M059J (cell line): ENCODE data around the gene HSBP1. TPM values are rescaled to one million over a fixed set of nuclear protein-coding genes. Genes with fewer than 3 reads are reported as not detected.

Experiments used
- DNase-seq: peaks from one replicate; pipeline ENCODE4 v3.0.0-alpha.2; 2012; ENCODE audit warnings: low read depth
- total RNA-seq: library from RNA; depleted of rRNA; stranded (reverse); fragments of >200 nt; shearing (Covaris generic); gene quantifications from 2 replicates; pipeline ENCODE4 v1.2.3, GENCODE V29; 2014; rRNA removed

The HSBP1 gene
- total RNA-seq = 85.5 and 151 TPM in 2 replicates

- DNase-seq = peak; percentile 92
Measured at GRCh38 chr16:83807710-83808572, at the start of gene HSBP1. Gene HSBP1, plus strand, starts transcription at chr16:83807978. Its CDS starts 99 bp downstream, at chr16:83808077.

DNA sequence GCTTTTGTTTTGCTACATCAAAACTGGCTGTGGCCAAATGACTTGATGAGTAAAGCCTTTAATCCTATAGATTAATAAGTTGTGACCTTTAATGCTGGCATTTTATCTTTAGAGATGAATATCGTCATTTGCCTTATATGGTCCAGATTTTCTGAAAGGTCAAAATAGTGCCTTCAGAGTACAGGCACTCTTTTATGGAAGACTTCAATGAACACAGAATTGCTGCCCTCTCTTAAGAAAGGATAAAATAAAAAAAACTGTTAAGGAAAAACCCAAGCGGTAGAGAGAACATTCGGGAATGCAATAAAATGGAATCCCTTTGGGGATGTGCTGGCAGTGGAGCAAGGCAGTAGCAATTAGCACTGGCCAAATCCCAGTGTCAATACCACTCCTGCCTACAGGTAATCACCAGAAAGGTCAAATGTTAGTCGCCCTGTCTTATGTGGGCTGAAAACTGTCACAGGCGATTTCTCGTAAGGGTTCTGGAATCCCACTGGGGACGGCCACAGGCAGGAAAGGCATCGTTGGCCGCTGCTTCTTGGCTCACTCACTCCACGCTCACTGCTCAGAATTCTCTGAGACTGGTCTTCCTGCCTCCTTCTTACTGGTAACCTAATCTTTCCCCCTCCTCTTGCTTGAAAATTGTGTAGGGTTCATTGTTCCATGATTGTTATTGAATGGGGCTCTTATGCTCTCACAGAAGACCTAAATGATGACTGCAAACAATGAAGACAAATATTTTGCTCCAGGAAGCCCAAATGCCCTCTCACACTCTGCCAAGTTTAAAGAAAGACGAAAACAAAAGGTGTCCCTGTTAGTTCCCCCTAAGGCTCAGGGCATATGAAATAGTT is 45.4 kb upstream of the HSBP1 start:
- no peak for DNase-seq

DNA sequence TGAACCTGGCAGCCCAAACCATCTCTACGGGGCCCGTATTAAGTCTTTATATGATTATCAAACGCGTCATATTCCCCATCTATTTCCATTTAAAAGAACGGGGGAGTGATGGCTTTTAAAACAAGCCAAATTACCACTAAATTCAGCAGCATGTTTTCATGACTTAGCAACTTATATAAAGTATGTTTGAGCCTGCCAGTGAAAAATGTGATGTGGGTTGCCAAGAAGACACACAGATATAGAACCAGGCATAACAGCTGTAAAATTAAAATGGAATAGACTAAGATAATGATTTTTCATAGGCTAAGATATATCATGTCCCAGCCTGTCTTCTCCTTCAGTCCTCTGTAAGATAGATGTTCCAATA is 44.8 kb upstream of the HSBP1 start:
- no peak for DNase-seq

DNA sequence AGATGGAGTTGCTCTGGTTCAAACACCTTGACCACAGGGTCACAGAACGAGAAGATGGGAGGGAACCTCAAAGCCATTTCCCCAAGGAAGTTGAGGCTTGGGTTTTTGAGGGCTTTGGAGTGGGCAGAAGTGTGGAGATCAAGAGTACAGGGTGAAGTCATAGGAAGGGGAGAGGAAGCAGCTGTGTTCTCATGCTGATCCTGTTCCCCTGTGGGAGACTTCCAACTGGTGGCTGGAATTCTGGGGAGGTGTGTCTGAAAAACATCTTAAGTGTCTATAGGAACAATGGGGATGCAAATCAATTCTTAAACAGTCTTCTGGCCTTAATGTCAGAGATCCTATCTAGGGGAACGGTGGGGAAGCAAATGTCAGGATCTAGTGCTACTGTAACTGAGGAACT is 38.8 kb upstream of the HSBP1 start:
- DNase-seq = no peak

GRCh38 chr16:83769397-83770008 is 38.3 kb upstream of the HSBP1 start:
- DNase-seq = no peak

- peak; percentile 15 for DNase-seq
Measured at GRCh38 chr16:83771306-83771942, 36.4 kb upstream of the HSBP1 start.

DNA sequence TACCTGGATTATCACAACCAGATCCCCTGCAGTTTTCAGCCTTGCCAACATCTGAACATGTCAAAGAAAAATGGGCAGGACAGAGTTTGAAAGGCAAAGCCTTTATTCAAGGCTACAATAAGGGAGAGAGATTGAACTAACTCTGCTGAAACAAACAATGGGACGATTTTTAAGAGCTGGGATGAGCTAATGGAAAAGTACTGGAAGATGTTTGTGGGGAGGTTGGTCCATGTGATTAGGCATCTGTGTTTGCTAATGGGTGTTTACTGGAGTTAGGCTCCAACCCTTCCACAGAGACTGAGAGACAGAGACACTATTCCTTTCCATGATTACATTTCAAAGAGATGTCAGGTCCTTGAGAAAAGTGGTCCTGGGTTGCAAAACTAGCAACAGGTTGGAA is 35.0 kb upstream of the HSBP1 start:
- DNase-seq = no peak

DNA sequence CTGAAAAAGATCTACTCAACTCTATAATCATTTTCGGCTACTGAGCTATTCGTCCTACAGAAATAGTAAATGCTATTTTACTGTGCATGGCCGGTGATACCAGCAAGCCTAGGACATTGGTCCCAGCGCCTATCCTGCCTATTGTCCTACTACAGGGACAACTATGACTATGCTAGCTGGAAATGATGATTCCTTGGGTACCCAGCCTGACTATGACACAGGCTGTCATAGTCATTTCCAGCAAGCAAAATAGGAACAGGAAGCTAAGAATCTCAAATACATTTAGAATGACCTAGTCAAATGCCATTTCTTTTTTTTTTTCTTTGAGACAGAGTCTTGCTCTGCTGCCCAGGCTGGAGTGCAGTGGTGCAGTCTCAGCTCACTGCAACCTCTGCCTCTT is 33.7 kb upstream of the HSBP1 start:
- DNase-seq = no peak

DNA sequence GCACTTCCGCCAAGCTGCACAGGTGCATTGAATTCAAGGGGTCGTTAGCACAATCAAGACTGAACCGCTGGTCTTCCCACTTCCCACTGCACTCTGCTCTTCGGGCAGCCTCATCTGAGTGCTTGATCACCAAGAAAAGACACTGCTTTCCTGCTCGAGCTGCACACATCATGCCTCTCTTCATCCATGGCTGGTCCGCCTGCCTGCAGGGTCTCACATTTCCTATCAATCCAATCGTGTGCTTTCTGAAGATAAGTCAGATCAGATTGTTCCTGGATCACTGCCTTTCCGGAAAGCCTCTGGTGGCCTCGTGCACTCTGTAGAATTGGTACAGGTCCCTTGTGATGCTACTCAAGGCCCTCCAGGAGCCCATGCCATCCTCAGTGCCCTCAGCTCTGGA is 30.8 kb upstream of the HSBP1 start:
- DNase-seq = no peak

DNA sequence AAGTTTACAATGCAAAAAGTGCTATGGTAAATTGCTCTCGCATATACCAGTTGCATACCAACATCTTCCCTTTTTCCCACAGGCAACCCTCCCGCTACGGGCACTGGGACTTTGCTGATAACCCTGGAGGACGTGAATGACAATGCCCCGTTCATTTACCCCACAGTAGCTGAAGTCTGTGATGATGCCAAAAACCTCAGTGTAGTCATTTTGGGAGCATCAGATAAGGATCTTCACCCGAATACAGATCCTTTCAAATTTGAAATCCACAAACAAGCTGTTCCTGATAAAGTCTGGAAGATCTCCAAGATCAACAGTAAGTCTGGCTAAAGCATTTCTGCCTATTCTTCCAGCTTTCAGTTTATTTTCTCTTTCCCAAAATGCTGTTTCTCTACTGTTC is 27.9 kb upstream of the HSBP1 start:
- peak; percentile 78 for DNase-seq

- DNase-seq = no peak
Measured at GRCh38 chr16:83785455-83785854, 22.3 kb upstream of the HSBP1 start.

- DNase-seq = no peak
Measured at GRCh38 chr16:83789642-83790401, 18.0 kb upstream of the HSBP1 start.

GRCh38 chr16:83791916-83792315 is 15.9 kb upstream of the HSBP1 start:
- DNase-seq = no peak

DNA sequence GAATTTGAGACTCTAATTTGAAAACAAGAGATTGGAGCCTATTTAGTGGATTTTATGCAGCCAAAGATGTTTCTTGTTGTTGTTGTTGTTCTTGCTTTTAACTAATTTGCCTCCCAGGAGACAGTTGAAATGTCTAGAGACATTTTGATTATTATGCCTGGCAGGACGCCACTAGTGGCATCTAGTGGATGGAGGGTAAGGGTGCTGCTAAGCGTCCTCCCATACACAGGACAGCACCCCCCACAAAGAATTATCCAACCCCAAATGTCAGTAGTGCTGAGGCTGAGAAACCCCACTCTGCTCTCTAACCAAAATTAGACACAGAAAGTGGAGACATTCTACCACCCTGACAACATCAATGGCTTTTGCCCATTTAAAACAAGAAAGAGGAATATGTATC is 15.4 kb upstream of the HSBP1 start:
- peak; percentile 30 for DNase-seq

DNA sequence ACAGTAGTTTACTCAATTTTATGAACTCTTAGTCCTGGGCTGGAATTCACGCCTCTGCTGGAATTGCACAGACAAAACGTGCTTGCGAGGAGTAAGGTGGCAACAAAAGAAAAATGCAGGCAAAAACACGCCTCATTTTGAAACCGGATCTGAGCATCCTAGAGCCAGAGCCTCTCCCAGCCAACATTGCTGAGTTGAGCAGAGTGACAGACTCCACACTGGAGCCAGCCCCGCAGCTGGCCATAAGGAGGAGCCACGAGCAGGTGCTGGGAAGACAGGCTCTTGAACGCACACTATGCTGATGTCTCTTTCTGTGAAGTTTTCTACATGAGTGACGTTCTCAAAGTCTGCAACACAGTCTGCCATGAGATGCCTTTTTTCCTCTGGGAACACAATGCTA is 14.6 kb upstream of the HSBP1 start:
- no peak for DNase-seq

DNA sequence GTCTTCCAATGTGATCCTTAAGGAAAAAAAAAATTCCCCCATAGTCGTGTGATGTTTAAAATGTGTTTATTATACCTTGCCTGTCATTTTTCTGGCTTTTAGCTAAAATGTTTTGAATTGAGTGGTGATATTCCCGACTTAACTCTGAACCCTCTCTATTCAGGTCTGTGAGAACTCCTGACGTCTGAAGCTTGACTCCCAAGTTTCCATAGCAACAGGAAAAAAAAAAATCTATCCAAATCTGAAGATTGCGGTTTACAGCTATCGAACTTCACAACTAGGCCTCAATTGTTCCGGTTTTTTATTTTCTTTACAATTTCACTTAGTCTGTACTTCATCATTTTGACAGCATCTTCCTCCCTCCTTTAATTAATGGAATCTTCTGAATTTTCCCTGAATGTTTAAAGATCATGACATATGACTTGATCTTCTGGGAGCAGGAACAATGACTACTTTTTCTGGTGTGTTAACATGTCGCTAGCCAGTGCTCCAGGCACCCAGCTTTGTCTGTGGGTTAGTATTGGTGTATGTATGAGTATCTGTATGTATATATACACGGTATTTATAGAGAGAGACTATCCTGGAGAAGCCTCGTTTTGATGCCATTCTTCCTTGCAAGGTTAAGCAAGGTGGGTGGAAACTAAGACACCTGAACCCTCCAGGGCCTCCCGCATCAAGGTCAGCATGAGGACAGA is 12.8 kb upstream of the HSBP1 start:
- DNase-seq = no peak

GRCh38 chr16:83797013-83797412 is 10.8 kb upstream of the HSBP1 start:
- no peak for DNase-seq

DNA sequence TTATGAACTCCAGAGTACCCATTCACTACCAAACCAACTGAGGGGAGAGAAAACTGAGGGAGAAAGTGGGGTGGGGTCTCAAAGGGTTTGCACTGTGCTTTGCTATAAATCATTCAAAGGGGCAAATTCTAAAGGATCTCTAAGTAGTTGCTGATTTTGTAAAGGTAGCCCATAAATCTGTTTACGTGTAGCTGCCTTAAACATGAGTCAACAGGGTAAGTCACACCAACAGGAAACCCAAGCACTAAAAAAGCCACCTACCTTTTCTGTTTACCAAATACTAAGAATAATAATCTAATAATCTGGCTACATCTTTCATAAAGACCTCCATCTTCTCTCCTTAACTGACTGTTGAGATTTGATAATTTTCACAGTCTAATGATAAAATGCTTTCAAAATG is 8.4 kb upstream of the HSBP1 start:
- peak; percentile 54 for DNase-seq

DNA sequence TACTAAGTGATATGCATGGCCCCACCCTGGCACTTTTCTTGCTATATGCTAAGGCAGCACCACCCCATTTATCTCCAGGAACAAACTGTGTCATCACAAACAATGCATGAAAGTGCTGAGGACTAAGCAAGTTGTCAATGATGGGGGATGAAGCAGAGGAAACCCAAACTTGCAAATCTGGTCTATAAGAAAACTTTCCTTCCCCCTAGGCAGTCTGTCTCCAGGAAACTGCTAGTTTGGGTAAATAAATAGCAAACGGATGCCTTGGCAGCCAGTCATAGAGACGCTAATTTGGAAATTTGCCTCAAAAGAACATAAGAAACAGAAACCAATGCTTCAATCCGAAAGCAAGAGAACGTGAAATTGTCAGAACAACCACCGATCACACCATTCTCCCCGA is 5.6 kb upstream of the HSBP1 start:
- peak; percentile 96 for DNase-seq

DNA sequence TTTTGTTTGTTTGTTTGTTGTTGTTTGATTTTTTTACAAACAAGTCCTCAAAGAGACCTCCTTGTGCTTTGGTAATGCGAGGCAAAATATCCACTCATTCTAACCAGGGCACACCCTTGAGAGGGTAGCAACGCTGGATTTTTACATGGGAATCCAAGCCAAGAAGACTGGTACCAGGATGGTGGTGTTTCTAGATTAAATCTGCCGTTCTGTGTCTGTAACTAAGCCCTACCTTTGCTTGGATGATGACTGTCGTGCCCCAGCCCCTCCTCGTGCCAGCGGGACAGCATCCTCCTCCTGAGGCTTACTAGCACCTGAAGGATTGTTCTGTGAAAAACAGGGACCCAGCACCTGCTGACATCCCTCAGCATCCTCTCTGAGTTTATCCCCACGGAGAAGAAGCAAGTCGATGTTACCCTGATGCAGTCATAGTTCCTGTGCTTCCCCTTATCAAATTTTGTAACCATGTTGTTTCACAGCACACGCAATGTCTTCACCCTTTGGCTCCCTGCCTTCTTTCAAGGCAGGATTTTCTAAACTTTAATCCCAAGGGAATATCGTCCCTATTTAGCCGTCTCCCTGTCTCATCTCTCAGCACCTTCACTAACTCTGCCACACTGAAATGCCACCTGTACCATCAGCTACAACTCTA is 5.1 kb upstream of the HSBP1 start:
- no peak for DNase-seq
